ENCODE measurements around the gene NTRK1.

GRCh38 chr1:156841295-156841855 lies 19.3 kb upstream of the NTRK1 start:
- TF ChIP-seq, protein P1, sequence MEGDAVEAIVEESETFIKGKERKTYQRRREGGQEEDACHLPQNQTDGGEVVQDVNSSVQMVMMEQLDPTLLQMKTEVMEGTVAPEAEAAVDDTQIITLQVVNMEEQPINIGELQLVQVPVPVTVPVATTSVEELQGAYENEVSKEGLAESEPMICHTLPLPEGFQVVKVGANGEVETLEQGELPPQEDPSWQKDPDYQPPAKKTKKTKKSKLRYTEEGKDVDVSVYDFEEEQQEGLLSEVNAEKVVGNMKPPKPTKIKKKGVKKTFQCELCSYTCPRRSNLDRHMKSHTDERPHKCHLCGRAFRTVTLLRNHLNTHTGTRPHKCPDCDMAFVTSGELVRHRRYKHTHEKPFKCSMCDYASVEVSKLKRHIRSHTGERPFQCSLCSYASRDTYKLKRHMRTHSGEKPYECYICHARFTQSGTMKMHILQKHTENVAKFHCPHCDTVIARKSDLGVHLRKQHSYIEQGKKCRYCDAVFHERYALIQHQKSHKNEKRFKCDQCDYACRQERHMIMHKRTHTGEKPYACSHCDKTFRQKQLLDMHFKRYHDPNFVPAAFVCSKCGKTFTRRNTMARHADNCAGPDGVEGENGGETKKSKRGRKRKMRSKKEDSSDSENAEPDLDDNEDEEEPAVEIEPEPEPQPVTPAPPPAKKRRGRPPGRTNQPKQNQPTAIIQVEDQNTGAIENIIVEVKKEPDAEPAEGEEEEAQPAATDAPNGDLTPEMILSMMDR (IDR thresholded peaks at IDR 0.05) = no peak
- TF ChIP-seq ZFX (IDR thresholded peaks at IDR 0.05; ENCODE audit: borderline replicate concordance) = no peak
